Omental fat pad (tissue), 4 donors: Measurements from ENCODE around the gene KCNG4. TPM values are rescaled to one million over a fixed set of nuclear protein-coding genes. Genes with fewer than 3 reads are reported as not detected.

Experiments
- ATAC-seq: fragments of 150-250 bp; one replicate; pipeline ENCODE4 v1.9.1; 2016; ENCODE audit warnings: mild to moderate bottlenecking, moderate library complexity; ENCODE audit not compliant: low FRiP score
- DNase-seq: peaks from one replicate; pipeline ENCODE4 v3.0.0-alpha.2; 2019; ENCODE audit warnings: low spot score
- total RNA-seq, 4 donors: library from RNA; depleted of rRNA; stranded (reverse); fragments of >200 nt; gene quantifications; one replicate each; pipeline ENCODE4 v1.1.0, GENCODE V29; 2016
- TF ChIP-seq, protein P1 (sequence below), 3 donors: fragments of 450-650 bp; IDR thresholded peaks; one replicate each; pipeline ENCODE4 v1.5.1; 2016 to 2017; ENCODE audit warnings: antibody characterized with exemption in 3 of 3, mild to moderate bottlenecking in 3 of 3, moderate library complexity in 2 of 3

KCNG4 gene
- total RNA-seq, 4 donors from 2014 or later: not detected

GRCh38 chr16:84266451-84266850, 26.6 kb upstream of the KCNG4 start:
- TF ChIP-seq, protein P1, sequence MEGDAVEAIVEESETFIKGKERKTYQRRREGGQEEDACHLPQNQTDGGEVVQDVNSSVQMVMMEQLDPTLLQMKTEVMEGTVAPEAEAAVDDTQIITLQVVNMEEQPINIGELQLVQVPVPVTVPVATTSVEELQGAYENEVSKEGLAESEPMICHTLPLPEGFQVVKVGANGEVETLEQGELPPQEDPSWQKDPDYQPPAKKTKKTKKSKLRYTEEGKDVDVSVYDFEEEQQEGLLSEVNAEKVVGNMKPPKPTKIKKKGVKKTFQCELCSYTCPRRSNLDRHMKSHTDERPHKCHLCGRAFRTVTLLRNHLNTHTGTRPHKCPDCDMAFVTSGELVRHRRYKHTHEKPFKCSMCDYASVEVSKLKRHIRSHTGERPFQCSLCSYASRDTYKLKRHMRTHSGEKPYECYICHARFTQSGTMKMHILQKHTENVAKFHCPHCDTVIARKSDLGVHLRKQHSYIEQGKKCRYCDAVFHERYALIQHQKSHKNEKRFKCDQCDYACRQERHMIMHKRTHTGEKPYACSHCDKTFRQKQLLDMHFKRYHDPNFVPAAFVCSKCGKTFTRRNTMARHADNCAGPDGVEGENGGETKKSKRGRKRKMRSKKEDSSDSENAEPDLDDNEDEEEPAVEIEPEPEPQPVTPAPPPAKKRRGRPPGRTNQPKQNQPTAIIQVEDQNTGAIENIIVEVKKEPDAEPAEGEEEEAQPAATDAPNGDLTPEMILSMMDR (IDR thresholded peaks at IDR 0.05): no peak
- no peak for ATAC-seq
- DNase-seq: no peak

- ATAC-seq (no peak), DNase-seq (no peak)
- TF ChIP-seq, protein P1 (IDR thresholded peaks at IDR 0.05): no peak
These were observed 23.1 kb upstream of the KCNG4 start for GRCh38 chr16:84262939-84263338.

GRCh38 chr16:84262031-84262430, 22.2 kb upstream of the KCNG4 start:
- TF ChIP-seq, protein P1 (IDR thresholded peaks at IDR 0.05): no peak
- no peak for ATAC-seq
- no peak for DNase-seq

- no peak for DNase-seq
- no peak for ATAC-seq
- TF ChIP-seq, protein P1 (IDR thresholded peaks at IDR 0.05): no peak
These were observed 21.1 kb upstream of the KCNG4 start for GRCh38 chr16:84260766-84261554.

GRCh38 chr16:84259691-84260090, 19.9 kb upstream of the KCNG4 start:
- TF ChIP-seq, protein P1 (IDR thresholded peaks at IDR 0.05): no peak
- DNase-seq (no peak), ATAC-seq (no peak)

DNA sequence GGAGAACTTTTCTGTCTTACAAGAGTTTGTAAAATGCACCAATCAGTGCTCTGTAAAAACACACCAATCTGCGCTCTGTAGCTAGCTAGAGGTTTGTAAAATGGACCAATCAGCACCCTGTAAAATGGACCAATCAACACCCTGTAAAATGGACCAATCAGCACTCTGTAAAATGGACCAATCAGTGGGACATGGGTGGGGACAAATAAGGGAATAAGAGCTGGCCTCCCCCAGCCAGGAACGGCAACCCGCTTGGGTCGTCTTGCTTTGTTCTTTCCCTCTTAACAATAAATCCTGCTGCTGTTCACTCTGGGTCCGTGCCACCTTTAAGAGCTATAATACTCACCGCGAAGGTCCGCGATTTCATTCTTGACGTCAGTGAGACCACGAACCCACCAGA, 18.5 kb upstream of the KCNG4 start:
- ATAC-seq (no peak), DNase-seq (no peak)
- TF ChIP-seq, protein P1 (IDR thresholded peaks at IDR 0.05): no peak
